Mucosa of stomach (tissue), 1 donor: ENCODE data around the gene PAMR1.

ENCODE experiments used
- H3K27me3 ChIP-seq: one replicate; pipeline ENCODE4 v1.7.0; 2013; ENCODE audit warnings: mild to moderate bottlenecking, low read length; ENCODE audit not compliant: control insufficient read depth, insufficient read depth
- H3K36me3 ChIP-seq: one replicate; pipeline ENCODE4 v1.7.0; 2013; ENCODE audit warnings: low read length; ENCODE audit not compliant: control insufficient read depth, insufficient read depth
- H3K4me1 ChIP-seq: one replicate; pipeline ENCODE4 v1.7.0; 2013; ENCODE audit warnings: mild to moderate bottlenecking, low read length; ENCODE audit not compliant: control insufficient read depth, insufficient read depth
- H3K4me3 ChIP-seq: one replicate; pipeline ENCODE4 v1.7.0; 2013; ENCODE audit warnings: low read length
- H3K9ac ChIP-seq: one replicate; pipeline ENCODE4 v1.7.0; 2013; ENCODE audit warnings: mild to moderate bottlenecking, low read length, moderate library complexity
- H3K9me3 ChIP-seq: one replicate; pipeline ENCODE4 v1.7.0; 2013; ENCODE audit warnings: mild to moderate bottlenecking, low read length, moderate library complexity; ENCODE audit not compliant: control insufficient read depth
- donor health status: Pancreatic carcinoma.

PAMR1 gene

GRCh38 chr11:35387111-35387982 is 138.1 kb downstream of the PAMR1 start:
- Histone ChIP-seq H3K36me3 (no peaks in the 10 kb centered on the region), H3K27me3 (no peaks in the 10 kb centered on the region), H3K9me3 (no peaks in the 10 kb centered on the region), H3K4me3 (no peak overlapping the region), H3K4me1 (peaks cover 33% of the 10 kb centered on the region), H3K9ac (no peak overlapping the region)

DNA sequence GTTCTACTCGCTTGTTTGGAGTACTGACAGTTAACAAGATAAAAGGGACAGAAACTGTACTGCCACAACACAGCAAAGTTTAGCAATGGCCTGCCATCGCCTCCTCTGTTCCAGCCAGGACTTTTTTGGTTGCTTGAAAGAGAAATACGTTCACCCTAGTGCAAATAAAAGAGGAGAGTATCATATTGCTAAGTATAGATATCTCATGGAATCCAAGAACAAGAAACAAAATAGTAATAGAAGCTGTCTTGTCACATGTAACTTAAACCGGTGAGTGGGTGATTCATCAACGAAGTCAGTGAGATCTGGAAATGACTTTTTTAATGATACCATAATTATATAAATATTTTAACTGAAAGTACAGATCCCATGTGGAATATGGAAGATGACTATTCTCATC is 141.5 kb downstream of the PAMR1 start:
- Histone ChIP-seq H3K36me3 (no peaks in the 10 kb centered on the region), H3K4me3 (no peak overlapping the region), H3K27me3 (no peaks in the 10 kb centered on the region), H3K4me1 (no peaks in the 10 kb centered on the region), H3K9me3 (no peaks in the 10 kb centered on the region), H3K9ac (no peak overlapping the region)
